GM21576 (cell line): Measurements from ENCODE around the gene ITIH4.

Source experiments
- ATAC-seq: cut with Tn5 transposase; IDR thresholded peaks from one replicate; pipeline ENCODE4 v1.9.1; 2021; ENCODE audit warnings: mild to moderate bottlenecking, moderate library complexity; ENCODE audit not compliant: unreplicated experiment

The ITIH4 gene

DNA sequence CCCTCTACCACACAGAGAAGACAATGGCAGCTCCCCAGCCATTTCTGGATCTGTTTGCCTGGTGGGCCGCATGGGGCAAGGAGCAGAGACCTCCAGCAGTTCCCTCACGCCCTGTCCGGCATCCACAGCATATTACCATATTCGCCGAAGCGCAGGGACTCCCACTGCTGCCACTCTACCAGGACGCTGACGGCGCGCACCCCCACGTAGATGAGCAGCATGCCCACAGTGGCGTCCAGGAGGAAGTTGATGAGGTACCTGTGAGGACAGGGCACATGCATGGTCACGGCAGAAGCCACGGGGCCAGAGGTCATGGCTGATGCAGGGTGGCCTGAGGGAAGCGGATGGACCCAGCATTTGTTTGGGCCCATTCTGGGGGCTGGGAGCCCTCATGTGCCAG is 19.2 kb upstream of the ITIH4 start:
- no peak for ATAC-seq

DNA sequence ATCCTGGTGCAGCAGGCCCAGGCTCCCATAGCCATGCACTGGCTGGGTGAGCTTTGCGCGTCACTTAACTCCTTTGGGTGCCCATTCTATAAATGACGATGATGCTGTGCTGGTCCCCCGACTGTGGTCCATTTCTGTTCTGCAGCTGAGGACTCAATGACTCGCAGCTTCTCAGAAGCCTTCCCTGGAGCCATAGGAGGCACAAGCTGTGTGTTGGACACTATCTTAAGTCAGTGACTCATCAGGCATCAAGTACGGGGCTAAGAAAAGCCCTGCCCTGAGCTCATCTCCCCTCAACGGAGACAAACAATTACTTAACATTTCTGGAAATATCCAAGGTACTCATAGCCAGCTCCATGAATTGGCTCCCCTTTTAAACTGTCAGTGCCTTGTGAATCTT is 18.1 kb upstream of the ITIH4 start:
- no peak for ATAC-seq

DNA sequence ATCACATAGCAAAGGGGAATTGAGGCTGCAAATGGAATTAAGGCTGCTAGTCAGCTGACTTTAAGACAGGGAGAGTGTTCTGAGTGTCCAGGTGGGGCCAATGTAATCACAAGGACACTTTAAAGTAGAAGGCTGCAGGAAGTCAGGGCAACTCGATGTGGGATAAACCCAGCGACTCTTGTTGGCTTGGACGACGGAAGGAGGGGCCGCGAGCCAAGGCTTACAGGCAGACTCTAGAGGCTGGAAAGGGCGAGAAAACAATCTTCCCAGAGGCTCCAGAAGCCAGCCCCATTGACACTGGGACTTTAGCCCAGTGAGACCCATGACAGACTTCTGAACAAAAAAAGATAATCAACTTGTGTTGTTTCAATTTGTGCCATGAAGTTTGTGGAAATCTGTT is 17.3 kb upstream of the ITIH4 start:
- no peak for ATAC-seq

DNA sequence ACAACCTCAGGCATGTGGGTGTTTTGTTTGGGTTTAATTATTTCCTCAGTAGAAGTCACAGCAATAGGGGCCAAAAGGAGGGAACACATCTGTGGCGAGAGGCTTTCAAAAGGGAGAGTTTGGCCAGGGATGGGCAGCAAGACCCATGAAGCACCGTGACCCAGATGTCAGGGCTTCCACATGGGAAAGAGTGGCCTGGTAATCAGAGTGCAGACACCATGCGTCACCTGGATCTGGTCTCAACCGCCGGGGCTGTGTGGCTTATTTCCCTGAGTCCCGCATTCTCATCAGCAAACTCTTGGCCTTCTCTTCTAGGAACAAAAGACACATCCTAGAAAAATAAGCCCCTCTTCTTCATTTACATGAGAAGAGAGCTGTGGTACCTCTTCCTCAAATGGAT is 16.8 kb upstream of the ITIH4 start:
- no peak for ATAC-seq

DNA sequence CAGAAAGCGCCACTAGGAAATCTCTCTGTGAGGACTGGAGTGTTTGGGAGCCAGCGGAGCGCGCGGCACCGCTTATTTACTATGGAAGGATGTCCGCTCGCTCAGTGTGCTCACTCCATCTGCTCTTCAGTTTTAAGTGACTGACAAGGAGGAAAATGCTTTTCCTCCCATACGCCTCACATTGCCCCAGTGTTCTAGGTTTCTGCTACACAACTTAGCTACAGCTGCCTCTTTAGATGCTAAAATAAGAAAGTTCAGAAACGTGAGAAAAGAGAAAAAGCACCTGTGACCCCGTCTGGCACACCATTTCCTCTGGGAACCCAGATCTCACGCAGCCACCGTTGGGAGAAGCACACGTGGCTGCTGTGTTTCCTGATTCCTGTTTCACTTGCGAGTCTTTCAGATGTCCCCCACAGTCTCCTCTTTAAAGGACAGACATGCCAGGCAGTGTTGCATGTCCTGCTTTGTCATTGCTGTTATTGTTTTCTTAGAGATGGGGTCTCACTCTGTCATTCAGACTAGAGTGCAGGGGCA is 16.0 kb upstream of the ITIH4 start:
- no peak for ATAC-seq

DNA sequence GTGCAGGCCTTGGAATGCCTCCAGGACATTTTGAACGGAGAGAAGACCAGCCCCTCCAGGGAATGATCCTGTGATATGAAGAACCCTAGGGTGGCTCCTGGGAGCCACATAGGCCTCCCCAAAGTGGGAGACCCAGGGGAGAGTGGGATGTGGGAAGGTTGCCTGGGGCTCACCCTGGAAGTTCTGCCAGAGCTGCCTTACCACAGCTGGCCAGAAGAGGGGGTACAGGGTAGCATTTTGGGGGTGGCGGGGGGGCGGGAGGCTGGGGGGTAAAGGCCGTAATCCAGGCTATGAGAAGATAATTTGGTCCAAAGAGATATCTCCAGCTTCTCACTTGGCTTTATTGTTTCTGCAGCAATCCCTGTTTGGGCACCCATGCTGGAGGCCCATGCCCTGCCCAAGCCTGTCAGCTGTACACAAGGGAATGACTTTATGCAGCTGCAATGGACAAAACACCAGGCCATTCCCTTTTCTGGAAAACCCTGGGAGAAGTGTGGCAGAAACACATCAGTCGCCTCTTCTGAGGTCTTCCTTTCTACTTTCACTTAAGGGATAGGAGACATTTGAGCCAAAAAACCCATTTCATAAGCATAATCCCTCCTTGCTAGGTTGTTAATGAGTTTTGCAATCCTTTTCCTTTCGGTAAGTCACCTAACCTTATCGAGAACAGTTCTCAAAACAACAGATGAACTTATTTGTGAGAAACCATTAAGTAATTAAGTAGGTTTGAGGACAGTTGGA is 15.4 kb upstream of the ITIH4 start:
- no peak for ATAC-seq

DNA sequence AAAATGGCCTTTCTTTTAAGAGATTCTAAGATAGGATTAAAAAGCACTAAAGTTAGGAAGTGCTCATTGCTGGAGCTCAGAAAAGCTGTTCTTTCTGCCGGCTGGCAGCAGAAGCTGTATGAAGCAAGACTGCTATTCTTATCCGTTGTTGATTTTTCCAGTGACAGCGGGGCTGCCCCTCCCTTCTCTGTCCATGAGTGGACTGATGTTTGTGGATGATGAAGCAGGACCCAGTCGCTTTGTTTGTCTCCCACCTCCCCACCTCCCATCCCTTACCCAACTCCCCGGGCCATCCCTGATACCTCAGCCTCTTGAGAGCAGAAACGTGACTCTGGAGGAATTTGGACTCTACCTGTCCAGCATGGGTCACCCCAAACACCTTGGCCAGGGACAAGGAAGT is 14.7 kb upstream of the ITIH4 start:
- ATAC-seq, result no peak

DNA sequence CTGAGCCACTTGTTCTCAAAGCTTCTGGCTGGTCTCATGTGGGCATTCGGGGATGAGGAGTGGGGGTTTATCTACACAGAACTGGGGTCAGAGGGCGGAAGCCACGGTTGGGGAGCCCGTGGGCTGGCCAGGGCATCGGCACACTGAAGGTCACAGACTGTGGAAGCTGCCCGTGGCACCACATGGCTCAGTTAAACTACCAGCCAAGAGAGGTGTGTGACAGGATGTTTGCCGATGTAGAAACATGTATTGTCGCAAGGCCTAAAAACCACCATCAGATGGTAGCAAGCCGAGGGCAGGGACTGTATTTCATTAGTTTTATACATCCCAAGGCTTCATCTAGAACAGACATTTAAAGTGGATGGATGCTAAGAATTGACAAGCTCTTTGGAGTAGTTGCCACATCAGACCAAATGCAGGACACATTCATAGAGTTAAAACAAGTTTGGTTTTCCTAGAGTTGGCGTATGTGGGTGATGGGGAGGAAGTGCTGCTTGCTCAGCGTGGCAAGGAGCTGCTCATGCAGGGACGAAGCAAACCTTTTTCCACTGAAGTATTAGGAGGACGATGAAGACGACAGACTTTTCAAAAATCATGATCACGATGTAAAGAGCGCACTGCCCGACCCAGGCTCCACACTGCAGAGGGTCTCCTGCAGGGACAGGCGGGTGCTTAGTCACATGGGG is 14.0 kb upstream of the ITIH4 start:
- ATAC-seq, result no peak

DNA sequence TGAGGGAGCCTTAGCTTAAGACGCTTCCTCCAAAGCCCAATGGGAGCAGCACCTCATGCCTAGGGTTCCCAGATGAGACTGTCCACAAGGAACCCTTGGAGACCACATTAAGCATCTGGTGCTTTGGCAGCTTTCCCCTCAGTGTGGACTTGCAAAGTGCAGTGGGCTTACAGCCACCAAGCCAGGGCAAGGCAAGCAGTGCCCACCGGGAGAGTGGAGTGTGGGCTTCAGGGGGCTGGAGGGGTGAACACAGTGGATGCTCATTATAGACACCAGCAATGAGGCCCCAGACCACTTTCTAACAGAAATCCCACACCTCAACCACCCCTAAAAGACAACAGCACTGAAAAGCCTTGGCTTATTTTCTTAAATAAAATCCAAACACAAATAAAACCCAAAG is 13.4 kb upstream of the ITIH4 start:
- no peak for ATAC-seq

DNA sequence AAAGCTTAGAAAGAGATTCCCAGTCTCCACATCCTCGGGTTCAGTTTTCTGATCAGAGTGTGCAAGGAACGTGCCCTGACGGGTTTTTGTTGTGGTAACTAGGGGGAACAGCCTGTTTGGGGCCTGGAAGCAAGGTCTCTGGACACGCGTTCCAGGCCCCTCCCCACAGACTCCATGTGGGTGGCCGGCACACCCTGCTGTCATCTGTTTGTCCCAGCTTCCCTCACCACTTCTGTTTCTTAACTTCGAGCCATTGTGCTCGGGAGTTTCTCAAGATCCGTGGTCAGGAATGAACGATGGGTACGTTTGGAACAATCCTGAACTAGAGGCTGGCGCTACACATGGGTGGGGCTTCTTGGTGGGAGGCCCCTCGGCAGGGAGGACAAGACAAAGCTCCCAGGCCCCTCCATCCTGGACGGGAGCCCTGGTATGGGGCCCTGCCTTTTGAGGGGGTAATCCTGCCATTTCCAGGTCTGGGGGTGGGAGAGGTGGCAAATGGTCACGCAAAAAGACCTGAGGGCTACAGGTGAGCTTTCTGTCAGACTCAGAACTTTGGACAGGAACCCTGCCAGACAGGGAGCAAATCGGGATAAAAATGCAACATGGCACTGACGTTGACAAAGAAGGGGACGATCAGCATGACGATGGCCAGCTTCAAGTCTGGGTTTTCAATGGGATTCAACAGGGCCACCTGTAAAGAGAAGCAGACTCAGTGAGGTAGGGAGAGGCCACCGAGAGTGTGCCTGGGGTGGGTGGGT is 12.8 kb upstream of the ITIH4 start:
- no peak for ATAC-seq

DNA sequence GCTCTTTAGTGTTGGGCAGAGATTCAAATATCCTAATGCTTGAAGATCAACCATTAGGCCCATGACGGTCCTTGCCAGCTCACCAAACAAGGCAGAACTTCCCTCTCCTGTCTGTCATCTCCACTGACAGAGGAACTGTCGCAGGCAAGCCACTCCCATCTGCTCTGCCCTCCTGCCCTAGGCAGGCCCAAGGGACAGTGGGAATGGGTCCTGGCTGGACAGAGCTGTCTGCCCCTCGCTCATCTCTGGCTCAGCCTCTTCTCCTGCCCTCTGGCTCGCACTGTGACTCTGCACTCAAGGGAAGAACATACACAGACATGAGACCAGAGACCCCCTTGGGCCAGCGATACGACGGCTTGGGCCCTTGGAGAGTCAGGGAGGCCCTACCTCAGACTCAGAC is 12.0 kb upstream of the ITIH4 start:
- ATAC-seq, result no peak

DNA sequence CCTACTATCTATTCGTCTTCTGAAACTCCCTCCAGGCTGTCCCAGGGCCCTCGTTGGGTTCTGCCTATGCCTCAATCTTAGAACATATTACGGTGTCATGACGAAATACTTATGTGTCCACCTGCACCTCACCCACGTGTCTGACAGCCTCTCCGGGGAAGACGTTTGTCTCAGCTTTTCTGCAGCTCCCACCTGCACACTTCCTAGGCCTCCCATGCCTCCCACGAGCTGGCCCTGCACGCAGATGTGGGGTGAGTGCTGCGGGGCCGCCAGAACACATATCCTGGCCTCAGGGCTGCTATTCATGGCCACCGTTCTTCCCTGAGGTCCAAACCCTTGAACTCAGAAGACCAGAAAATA is 11.5 kb upstream of the ITIH4 start:
- no peak for ATAC-seq

DNA sequence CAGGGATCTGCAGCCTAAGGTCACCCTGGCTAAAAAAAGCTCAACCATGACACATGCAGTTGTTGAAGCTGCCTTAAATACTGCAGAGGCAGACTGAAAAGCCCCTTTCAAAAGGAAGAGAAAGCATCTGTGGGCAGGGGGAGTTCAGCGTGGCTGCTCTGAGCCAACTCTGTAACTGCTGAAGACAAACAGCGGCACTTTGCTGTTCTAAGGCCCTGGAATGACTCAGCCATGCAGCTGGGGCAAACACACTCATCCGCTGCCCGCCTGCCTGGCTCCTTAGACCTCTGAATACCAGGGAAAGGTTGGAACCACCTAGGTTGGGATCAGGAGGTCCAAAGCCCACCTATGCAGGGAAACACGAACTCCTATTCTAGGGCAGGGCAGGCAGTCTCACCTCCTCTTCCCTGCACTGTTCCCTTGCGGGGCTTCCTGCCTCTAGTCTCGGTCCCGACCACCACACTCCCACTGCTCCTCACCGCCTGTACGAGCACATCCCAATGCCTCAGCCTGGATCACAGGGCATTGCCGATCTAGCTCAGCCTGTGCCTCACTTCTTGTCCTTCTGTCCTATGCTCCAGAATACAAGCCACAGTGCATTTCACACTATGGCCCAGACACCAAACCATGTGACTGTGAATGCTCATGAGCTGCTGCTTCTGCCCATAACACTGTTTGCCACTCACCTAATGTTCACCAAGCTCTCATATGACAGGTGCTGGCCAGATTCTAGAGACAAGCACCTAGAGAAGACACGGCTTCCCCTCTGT is 10.9 kb upstream of the ITIH4 start:
- ATAC-seq, result no peak

DNA sequence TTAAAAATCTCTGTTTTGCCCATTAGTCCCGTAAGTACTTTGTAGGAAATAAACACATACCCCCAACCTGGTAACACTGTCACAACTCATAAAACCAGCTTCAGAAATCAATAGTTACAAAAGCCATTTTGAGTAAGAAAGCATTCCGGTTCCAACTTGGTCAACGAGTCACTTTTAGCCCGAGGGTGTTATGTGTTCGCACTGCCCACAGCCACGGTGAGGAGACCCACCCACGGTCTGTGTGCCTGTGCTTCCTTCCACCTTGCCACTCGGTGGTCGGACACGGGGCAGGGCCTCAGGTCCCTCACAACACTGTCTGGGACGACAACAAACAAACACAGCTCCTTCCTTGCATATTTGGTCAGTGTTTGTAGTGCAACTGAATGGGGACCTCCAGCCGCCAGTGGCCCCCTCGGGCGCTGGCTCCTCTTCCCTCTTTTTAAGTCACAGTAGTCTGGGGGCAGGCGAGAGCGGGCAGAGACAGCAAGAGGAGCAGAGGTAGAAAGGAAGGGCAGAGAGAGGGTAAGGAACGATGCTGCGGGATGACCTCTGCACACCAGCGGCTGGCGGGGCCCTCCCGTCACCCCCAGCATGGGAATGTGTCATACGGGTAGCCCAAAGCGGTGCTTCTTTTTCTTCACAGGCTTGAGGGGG is 9.5 kb upstream of the ITIH4 start:
- ATAC-seq, result no peak

DNA sequence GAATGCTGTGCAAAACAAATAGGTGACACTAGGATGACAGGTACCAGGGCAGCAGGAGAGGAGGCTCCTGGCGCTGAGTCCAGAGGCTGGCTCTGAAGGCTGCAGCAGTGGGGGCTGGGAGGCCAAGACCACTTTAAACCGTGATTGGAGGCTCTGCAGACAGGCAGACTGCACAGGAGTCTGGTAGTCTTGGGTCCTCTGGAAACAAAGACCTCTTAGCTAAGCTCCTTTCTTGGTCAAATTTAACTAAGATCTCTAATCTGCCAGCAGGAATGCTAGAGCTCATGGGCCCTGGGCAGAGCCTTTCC is 8.8 kb upstream of the ITIH4 start:
- no peak for ATAC-seq

DNA sequence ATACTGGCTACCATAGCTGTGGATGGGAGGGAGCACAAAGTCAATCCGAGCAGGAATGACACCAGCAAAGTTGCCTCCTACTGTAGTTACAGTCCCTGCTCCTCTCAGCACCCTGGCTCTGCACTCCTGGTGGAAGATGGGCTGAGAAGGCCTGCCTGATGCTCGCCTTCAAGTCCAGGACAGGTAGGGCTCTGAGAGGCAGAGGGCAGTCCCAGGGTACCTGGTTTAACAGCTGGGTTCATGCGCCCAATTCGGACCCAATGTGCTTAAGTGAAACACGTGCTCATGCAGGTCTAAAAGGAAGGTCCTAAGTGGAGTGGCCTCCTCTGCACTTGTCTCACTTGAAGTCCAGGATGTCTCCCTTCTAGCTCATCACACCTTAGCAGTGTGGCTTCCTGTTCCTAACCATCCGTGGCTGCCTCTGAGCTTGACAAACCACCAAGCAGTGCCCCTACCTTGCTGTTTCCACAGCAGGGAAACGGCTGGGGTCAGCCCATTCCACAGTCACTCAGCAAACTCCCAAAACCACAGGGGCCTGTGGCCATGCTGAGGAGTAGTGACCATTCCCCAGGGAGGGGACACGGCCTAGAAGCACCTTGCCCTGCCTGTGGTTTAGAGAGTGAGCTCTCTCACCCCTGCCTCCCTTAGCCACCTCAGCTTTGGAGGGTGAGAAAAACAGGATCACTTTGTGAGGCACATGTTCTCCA is 8.2 kb upstream of the ITIH4 start:
- ATAC-seq, result no peak

DNA sequence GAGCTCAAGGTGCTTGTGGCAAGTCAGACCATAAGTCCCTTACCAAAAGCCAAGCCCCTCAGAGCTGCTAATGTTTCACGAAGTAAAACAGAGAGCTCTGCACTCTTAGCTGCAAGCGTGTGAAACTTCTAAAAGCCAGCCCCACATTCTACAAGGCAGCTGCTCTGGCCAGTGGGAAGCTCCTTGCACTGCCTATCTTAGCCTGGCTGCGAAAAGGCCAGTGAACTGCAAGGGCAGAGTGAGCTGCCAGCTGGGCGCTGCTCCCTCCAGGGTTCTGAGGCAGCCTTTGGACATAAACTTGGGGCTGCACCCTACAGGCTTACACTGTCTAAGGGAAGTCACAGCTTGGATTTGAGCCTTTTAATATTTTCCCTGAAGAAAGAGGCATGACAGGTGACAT is 6.5 kb upstream of the ITIH4 start:
- no peak for ATAC-seq

DNA sequence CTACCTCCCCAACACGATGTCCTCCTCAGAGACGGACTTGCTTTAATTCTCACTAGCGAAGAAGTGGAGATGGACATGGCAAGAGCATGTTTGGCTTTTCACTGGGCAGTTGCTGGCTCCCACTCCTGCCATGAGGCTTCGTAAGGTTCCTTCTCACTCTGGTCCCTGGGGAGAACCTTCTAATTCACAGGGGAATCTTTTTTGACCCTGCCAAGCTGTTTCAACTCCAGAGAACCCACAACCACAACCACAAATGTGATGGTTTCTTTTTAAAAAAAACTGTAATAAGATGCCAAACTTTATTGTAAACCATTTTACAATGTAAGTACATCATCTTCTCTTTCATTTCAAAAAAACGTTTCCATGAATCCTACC is 6.0 kb upstream of the ITIH4 start:
- no peak for ATAC-seq

DNA sequence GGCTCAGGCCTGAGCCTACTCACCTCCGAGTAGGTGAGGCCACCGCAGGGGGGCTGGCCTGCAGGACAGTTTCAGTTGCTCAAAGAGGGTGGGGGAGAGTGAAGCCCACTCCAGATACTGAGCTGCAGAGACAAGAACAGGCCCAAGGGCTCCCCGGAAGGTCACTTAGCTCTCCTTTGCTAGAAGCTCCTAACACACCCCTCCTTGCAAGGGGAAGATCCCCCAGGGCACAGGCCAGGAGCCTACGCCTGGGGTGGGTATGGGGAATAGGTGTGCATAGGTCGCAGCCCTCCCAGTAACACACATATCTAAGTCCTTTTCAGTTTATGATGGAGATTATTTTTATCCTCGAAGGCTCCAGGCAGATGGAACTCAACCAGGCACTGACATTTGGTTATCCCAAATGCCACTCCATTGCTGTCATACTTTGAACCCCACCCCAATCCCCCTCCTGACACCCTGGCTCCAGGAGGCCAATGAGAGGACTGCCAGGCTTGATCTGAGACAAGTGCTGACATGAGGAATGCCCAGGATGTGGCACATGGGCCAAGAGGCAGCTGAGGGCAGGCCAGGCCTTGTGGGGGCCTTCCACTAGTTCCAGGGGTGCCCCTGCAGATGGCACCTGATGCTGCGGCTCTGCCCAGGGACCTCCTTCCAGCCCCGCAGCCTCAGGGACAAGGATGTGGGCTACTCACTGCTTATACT is 5.4 kb upstream of the ITIH4 start:
- no peak for ATAC-seq
